Measurements from ENCODE around the gene PPFIA3.
A peak's percentile ranks its signal among the peaks of the same experiment; 100 is the strongest.

PPFIA3 gene

GRCh38 chr19:49094505-49095482 lies 24.6 kb upstream of the PPFIA3 start:
- TF ChIP-seq TAF1 (IDR thresholded peaks at IDR 0.05; ENCODE audit: low read depth) (no peak), EGR1 (IDR thresholded peaks at IDR 0.05) (no peak), TCF12 (IDR thresholded peaks at IDR 0.05; ENCODE audit: low read depth) (no peak), EP300 (IDR thresholded peaks at IDR 0.05; ENCODE audit: borderline replicate concordance) (no peak), MAX (IDR thresholded peaks at IDR 0.05) (no peak), CEBPB (IDR thresholded peaks at IDR 0.05) (no peak), USF1 (IDR thresholded peaks at IDR 0.05) (no peak), ZBTB7A (IDR thresholded peaks at IDR 0.05; ENCODE audit: low read depth) (no peak)

- no peak for TF ChIP-seq FOXM1 (IDR thresholded peaks at IDR 0.05; ENCODE audit: borderline replicate concordance, low read depth)
- no peak for TF ChIP-seq USF1 (IDR thresholded peaks at IDR 0.05)
- TF ChIP-seq RAD21 (IDR thresholded peaks at IDR 0.05; ENCODE audit: low read depth), result peak; percentile 80
- no peak for TF ChIP-seq TAF1 (IDR thresholded peaks at IDR 0.05; ENCODE audit: low read depth)
- no peak for TF ChIP-seq TCF12 (IDR thresholded peaks at IDR 0.05; ENCODE audit: low read depth)
- no peak for TF ChIP-seq ZBTB7A (IDR thresholded peaks at IDR 0.05; ENCODE audit: low read depth)
Measured at GRCh38 chr19:49097453-49098288, 21.7 kb upstream of the PPFIA3 start.

- TF ChIP-seq EGR1 (IDR thresholded peaks at IDR 0.05), result no peak
- TF ChIP-seq NFIC (IDR thresholded peaks at IDR 0.05), result no peak
- no peak for TF ChIP-seq CEBPB (IDR thresholded peaks at IDR 0.05)
- TF ChIP-seq REST (IDR thresholded peaks at IDR 0.05; ENCODE audit: low read depth), result no peak
- no peak for TF ChIP-seq RAD21 (IDR thresholded peaks at IDR 0.05; ENCODE audit: low read depth)
- no peak for TF ChIP-seq TEAD4 (IDR thresholded peaks at IDR 0.05)
- TF ChIP-seq TCF12 (IDR thresholded peaks at IDR 0.05; ENCODE audit: low read depth), result no peak
- no peak for TF ChIP-seq FOXM1 (IDR thresholded peaks at IDR 0.05; ENCODE audit: borderline replicate concordance, low read depth)
- TF ChIP-seq YY1 (IDR thresholded peaks at IDR 0.05; ENCODE audit: low read depth), result no peak
- no peak for TF ChIP-seq CREB1 (IDR thresholded peaks at IDR 0.05; ENCODE audit: low read depth)
- TF ChIP-seq TAF1 (IDR thresholded peaks at IDR 0.05; ENCODE audit: low read depth), result no peak
- no peak for TF ChIP-seq ZBTB7A (IDR thresholded peaks at IDR 0.05; ENCODE audit: low read depth)
- no peak for TF ChIP-seq USF1 (IDR thresholded peaks at IDR 0.05)
- TF ChIP-seq EP300 (IDR thresholded peaks at IDR 0.05; ENCODE audit: borderline replicate concordance), result no peak
- no peak for TF ChIP-seq MAX (IDR thresholded peaks at IDR 0.05)
Measured at GRCh38 chr19:49098795-49099194, 20.5 kb upstream of the PPFIA3 start.

GRCh38 chr19:49101160-49101559 lies 18.2 kb upstream of the PPFIA3 start:
- no peak for TF ChIP-seq REST (IDR thresholded peaks at IDR 0.05; ENCODE audit: low read depth)
- TF ChIP-seq FOXM1 (IDR thresholded peaks at IDR 0.05; ENCODE audit: borderline replicate concordance, low read depth), result no peak
- no peak for TF ChIP-seq NFIC (IDR thresholded peaks at IDR 0.05)
- TF ChIP-seq CEBPB (IDR thresholded peaks at IDR 0.05), result no peak
- TF ChIP-seq TCF12 (IDR thresholded peaks at IDR 0.05; ENCODE audit: low read depth), result no peak
- TF ChIP-seq YY1 (IDR thresholded peaks at IDR 0.05; ENCODE audit: low read depth), result no peak
- no peak for TF ChIP-seq USF1 (IDR thresholded peaks at IDR 0.05)
- no peak for TF ChIP-seq RAD21 (IDR thresholded peaks at IDR 0.05; ENCODE audit: low read depth)
- no peak for TF ChIP-seq TAF1 (IDR thresholded peaks at IDR 0.05; ENCODE audit: low read depth)
- TF ChIP-seq EGR1 (IDR thresholded peaks at IDR 0.05), result no peak
- TF ChIP-seq MAX (IDR thresholded peaks at IDR 0.05), result no peak
- TF ChIP-seq ZBTB7A (IDR thresholded peaks at IDR 0.05; ENCODE audit: low read depth), result no peak
- no peak for TF ChIP-seq TEAD4 (IDR thresholded peaks at IDR 0.05)
- TF ChIP-seq CREB1 (IDR thresholded peaks at IDR 0.05; ENCODE audit: low read depth), result no peak
- TF ChIP-seq EP300 (IDR thresholded peaks at IDR 0.05; ENCODE audit: borderline replicate concordance), result no peak
